AG09319 (cell line): ENCODE data around the gene NPTX2.
"Not testable (repeated sequence)": the region's sequence is repeated elsewhere in the genome, so short reads cannot be mapped to it uniquely, and the experiment has no call there.

Experiments
- DNase-seq: peaks from one replicate; pipeline ENCODE4 v3.0.0-alpha.2; 2010; ENCODE audit warnings: low read depth; ENCODE audit errors: extremely low read depth
- CTCF ChIP-seq: IDR thresholded peaks from 2 replicates; pipeline ENCODE4 v1.5.1; 2011; ENCODE audit warnings: low read depth, mild to moderate bottlenecking, inconsistent platforms, low read length, moderate library complexity

NPTX2 gene, protein sequence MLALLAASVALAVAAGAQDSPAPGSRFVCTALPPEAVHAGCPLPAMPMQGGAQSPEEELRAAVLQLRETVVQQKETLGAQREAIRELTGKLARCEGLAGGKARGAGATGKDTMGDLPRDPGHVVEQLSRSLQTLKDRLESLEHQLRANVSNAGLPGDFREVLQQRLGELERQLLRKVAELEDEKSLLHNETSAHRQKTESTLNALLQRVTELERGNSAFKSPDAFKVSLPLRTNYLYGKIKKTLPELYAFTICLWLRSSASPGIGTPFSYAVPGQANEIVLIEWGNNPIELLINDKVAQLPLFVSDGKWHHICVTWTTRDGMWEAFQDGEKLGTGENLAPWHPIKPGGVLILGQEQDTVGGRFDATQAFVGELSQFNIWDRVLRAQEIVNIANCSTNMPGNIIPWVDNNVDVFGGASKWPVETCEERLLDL

DNA sequence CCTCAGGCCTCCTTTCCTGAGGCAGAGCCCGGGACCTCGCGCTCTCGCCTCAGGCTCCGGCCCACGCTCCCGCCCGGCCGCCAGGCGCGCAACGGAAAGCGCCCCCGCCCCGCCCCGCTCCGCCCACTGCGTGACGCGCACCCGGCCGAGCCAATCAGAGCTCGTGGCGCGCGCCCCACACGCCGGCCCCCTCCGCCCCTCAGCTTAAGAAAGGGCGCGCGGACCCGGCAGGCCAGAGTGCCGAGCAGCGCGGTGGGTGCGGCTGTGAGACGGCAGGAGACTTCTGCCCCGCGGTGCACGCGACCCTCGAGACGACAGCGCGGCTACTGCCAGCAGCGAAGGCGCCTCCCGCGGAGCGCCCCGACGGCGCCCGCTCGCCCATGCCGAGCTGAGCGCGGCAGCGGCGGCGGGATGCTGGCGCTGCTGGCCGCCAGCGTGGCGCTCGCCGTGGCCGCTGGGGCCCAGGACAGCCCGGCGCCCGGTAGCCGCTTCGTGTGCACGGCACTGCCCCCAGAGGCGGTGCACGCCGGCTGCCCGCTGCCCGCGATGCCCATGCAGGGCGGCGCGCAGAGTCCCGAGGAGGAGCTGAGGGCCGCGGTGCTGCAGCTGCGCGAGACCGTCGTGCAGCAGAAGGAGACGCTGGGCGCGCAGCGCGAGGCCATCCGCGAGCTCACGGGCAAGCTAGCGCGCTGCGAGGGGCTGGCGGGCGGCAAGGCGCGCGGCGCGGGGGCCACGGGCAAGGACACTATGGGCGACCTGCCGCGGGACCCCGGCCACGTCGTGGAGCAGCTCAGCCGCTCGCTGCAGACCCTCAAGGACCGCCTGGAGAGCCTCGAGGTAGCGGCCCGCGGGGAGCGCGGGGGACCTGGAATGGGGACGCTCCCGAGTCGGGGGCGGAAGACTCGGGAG is at the start of gene NPTX2:
Gene NPTX2 (plus strand): TSS at position 235 of the 909 bp plus-strand sequence. CDS start 177 bp downstream, at position 412.
- DNase-seq = no peak
- no peak for TF ChIP-seq CTCF

GRCh38 chr7:98567991-98568390 is 49.1 kb upstream of the NPTX2 start:
- no peak for TF ChIP-seq CTCF
- DNase-seq = no peak

DNA sequence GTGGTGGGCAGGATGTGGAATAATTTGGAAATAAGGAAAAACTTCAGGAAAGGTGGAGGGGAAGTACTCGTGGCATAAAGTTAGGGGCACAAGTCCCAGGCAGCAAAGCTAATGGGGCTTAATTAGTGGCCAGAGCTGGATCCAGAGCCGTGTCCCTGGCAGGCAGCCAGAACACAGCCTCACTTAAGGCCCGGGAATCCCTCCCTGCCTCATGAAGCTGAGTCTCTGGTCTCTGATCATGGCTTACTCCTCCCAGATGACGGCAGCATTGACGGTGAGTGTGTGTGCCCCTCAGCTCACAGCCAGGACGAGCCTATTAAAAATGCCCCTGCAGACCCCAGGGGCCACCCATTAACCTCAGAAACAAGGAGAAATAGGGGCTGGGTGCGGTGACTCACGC is 48.2 kb upstream of the NPTX2 start:
- DNase-seq = no peak

DNA sequence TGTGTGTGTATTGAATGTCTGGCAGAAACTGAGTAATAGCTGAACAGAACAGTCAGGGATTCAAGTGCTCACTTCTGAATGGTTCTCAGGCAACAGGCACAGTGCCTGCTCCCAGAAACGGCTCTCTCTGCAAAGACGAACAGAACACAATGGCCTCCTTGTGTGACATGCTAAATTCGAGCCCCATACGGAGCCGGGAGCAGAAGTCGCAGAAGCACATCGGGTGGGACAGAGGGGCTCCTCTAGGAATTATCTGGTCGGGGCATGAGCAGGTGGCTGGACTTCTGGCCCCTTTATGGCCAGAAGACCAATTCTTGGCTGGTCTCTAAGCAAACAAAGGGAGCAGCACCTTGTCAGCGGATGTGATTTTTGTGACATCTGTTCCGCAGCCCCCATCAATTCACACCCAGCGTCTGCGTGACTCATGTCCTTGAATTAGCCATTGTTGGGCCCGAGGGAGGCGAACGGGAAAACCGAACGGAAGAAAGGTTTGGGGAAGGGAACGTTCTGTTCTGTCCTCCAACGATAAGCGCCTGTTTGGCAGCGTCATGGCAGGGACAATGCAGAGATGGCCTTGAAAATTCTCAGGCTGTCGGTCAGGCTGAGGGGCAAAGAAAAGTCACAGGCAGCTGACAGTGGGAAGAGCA is 47.3 kb upstream of the NPTX2 start:
- TF ChIP-seq CTCF = no peak
- no peak for DNase-seq

More for the DNA sequence above, 48.2 kb upstream of the NPTX2 start:
- no peak for TF ChIP-seq CTCF

DNA sequence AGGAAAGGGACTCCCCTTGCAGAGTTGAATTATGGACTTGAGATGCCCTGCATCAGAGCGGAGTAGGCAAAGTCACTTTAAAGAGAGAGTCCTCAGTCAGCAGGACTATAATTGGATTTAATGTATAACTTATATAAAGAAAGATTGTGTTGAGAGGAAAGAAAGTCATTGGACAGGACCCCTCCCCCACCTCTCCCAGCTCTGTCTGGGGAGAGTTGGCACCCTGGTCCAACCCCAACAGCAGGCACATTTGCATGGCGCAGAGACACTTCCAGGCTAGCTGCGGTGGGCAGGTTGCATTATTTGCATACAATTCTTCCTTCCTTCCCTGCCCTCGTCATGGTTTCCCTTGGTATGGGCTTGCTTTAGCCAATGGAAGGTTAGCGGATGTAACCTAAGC is 46.1 kb upstream of the NPTX2 start:
- no peak for TF ChIP-seq CTCF
- no peak for DNase-seq

- TF ChIP-seq CTCF = no peak
- no peak for DNase-seq
Measured at GRCh38 chr7:98571986-98572385, 45.1 kb upstream of the NPTX2 start.

GRCh38 chr7:98572716-98573115 is 44.4 kb upstream of the NPTX2 start:
- DNase-seq = not testable (repeated sequence)
